Measurements from ENCODE around the gene CC2D2B. TPM values are rescaled to one million over a fixed set of nuclear protein-coding genes. Genes with fewer than 3 reads are reported as not detected.
"Not testable (repeated sequence)": the region's sequence is repeated elsewhere in the genome, so short reads cannot be mapped to it uniquely, and the experiment has no call there.

CC2D2B gene
- total and polyA plus RNA-seq, 9 donors: 0.35 to 1.9 (median 0.92) TPM

DNA sequence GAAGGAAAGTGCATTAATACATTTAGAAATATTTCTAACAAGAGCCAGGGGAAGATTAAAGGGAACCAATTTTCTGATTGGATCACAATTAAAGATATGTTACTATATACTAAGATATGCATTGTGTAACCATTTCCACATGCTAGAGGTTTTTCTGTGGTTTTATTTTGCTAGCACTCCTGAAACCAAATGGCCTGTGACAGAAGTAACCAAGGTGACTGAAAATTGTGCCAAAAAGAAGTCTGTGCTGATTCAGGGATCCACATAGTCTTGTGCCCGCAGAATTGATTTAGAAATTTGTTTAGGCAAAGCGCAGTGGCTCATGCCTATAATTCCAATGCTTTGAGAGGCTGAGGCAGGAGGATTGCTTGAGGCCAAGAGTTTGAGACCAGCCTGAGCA lies 1.8 kb downstream of the CC2D2B start:
- intact Hi-C loops (cut with DNase I): no loop called here
- WGBS, 3 donors: 90 to 98% (median 97%) methylated on average over 2 of the region's 2 CpGs
- no peaks in the 10 kb centered on the region for H3K36me3 ChIP-seq

DNA sequence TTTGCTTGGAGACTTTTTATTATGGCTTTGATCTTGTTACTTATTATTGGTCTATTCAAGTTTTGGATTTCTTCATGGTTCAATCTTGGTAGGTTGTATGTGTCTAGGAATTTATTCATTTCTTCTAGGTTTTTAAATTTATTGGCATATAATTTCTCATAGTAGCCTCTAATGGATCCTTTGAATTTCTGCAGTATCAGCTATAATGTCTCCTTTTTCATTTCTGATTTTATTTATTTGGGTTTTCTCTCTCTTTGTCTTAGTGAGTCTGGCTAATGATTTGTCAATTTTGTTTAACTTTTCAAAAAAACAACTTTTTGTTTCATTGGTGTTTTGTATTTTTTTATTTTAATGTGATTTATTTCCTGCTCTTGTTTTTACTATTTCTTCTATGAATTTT lies 8.3 kb downstream of the CC2D2B start:
- H3K4me1 ChIP-seq (ENCODE audit: insufficient read depth); DNase-seq; H3K27me3 ChIP-seq; H3K27ac ChIP-seq; H3K9me3 ChIP-seq; H3K4me3 ChIP-seq; intact Hi-C loops (cut with DNase I); H3K36me3 ChIP-seq: not testable (repeated sequence)

More for the DNA sequence above, 1.8 kb downstream of the CC2D2B start:
- Histone ChIP-seq H3K9me3 (no peaks in the 10 kb centered on the region), H3K27me3 (no peaks in the 10 kb centered on the region), H3K27ac (no peak overlapping the region), H3K4me3 (no peak overlapping the region), H3K4me1 (ENCODE audit: insufficient read depth) (peaks cover 2% of the 10 kb centered on the region)
- no peak for DNase-seq
- TF ChIP-seq EP300 (IDR thresholded peaks at IDR 0.05) (no peak), POLR2A (IDR thresholded peaks at IDR 0.05) (no peak)
- TF ChIP-seq, protein P1, sequence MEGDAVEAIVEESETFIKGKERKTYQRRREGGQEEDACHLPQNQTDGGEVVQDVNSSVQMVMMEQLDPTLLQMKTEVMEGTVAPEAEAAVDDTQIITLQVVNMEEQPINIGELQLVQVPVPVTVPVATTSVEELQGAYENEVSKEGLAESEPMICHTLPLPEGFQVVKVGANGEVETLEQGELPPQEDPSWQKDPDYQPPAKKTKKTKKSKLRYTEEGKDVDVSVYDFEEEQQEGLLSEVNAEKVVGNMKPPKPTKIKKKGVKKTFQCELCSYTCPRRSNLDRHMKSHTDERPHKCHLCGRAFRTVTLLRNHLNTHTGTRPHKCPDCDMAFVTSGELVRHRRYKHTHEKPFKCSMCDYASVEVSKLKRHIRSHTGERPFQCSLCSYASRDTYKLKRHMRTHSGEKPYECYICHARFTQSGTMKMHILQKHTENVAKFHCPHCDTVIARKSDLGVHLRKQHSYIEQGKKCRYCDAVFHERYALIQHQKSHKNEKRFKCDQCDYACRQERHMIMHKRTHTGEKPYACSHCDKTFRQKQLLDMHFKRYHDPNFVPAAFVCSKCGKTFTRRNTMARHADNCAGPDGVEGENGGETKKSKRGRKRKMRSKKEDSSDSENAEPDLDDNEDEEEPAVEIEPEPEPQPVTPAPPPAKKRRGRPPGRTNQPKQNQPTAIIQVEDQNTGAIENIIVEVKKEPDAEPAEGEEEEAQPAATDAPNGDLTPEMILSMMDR (IDR thresholded peaks at IDR 0.05): no peak

DNA sequence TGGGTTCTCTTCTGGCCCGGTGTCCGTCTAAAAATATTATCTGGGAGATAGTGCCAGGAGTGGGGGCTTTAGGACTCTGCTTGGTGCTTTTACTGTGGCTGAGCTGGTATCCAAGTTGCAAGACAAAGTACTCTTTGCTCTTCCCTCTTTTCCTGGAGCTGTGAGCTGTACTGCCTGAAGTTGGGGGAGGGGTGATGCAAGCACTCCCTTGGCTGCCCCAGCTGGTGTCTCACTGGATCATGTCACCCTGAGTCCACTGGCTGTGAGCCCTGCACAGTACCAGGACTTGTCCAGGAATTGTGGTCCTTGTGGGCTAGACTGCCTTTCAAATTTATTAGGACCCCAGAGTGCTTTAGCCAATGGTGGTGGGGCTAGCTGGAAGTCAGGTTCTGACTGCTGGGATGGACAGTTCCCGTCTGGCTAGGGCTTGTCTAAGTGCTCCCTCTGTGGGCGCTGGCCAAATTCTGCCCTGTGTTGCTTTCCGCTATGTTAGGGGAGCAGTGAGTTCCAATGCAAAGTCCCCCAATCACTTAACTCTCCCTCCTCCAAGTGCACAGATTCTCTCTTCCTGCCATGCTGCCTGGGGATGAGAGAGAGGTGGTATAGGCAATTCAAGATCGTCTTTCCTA lies 13.1 kb downstream of the CC2D2B start:
- no peaks in the 10 kb centered on the region for H3K27me3 ChIP-seq
- 72 to 86% (median 79%) methylated on average over 6 of the region's 6 CpGs for WGBS, 3 donors
- no peak overlapping the region for H3K4me3 ChIP-seq
- no peaks in the 10 kb centered on the region for H3K9me3 ChIP-seq
- intact Hi-C loops (cut with DNase I): no loop called here
- no peaks in the 10 kb centered on the region for H3K36me3 ChIP-seq
- H3K4me1 ChIP-seq (ENCODE audit: insufficient read depth): no peaks in the 10 kb centered on the region
- H3K27ac ChIP-seq: no peak overlapping the region
- TF ChIP-seq EP300 (IDR thresholded peaks at IDR 0.05) (no peak), POLR2A (IDR thresholded peaks at IDR 0.05) (no peak)
- TF ChIP-seq, protein P1 (IDR thresholded peaks at IDR 0.05): no peak
- no peak for DNase-seq

DNA sequence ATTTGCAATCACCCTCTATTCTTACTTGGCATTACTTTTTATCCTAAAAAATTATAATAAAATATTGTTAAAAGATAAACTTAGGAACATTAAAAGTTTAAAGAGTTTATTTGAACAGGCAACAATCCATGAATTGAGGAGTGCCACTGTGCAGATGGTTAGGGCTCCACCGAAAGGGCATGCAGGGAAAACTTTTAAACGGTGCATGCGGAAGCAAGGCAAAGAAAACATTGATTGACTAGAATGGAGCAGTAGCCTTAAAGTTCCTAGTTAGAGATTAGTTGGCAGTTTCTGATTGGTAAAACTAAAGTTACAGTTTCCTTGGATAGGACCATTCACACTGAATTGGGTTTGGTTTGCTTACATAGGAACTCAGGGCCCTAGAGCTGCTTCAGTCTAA lies 17.3 kb downstream of the CC2D2B start:
- H3K36me3 ChIP-seq: no peaks in the 10 kb centered on the region
- 77 to 85% (median 81%) methylated on average over 3 of the region's 3 CpGs for WGBS, 3 donors

DNA sequence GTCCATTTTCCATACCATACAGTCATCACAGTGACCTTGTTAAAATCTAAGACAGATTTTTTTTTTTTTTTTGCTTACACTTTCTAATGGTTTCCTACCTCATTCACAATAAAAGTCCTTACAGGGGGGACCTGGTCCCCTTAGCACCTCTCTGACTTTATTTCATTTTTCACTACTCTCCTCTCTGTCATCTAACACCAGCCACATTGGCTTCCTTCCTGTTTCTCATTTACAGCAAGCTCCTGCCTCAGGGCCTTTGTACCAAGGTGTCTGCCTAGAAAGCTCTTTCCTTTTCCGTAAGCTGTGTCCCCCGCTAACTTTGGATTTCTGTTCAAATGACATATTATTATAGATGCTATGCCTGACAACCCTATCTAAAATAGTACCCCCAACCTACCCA lies 27.7 kb downstream of the CC2D2B start:
- intact Hi-C loops (cut with DNase I): no loop called here
- H3K9me3 ChIP-seq: peaks cover 0 to 3% of the 10 kb centered on the region in 2 donors
- H3K4me1 ChIP-seq (ENCODE audit: insufficient read depth): no peaks in the 10 kb centered on the region
- H3K36me3 ChIP-seq: no peaks in the 10 kb centered on the region
- H3K27me3 ChIP-seq: no peaks in the 10 kb centered on the region
- H3K27ac ChIP-seq: no peak overlapping the region
- TF ChIP-seq EP300 (IDR thresholded peaks at IDR 0.05) (no peak), POLR2A (IDR thresholded peaks at IDR 0.05) (no peak)
- TF ChIP-seq, protein P1 (IDR thresholded peaks at IDR 0.05): no peak
- no peak overlapping the region for H3K4me3 ChIP-seq
- 95 to 99% (median 99%) methylated on average over 2 of the region's 2 CpGs for WGBS, 3 donors
- DNase-seq: no peak

More for the DNA sequence above, 17.3 kb downstream of the CC2D2B start:
- Histone ChIP-seq H3K4me1 (ENCODE audit: insufficient read depth) (no peaks in the 10 kb centered on the region), H3K27ac (no peak overlapping the region), H3K9me3 (no peaks in the 10 kb centered on the region), H3K27me3 (no peaks in the 10 kb centered on the region), H3K4me3 (no peak overlapping the region)
- intact Hi-C loops (cut with DNase I): no loop called here
- TF ChIP-seq EP300 (IDR thresholded peaks at IDR 0.05) (no peak), POLR2A (IDR thresholded peaks at IDR 0.05) (no peak)
- TF ChIP-seq, protein P1 (IDR thresholded peaks at IDR 0.05): no peak
- DNase-seq: no peak
